LNCaP clone FGC (cell line): ENCODE measurements around the gene ATRIP.

Experiments used
- DNase-seq: peaks from one replicate; pipeline ENCODE4 v3.0.0-alpha.2; 2011; ENCODE audit warnings: low read depth
- H3K4me3 ChIP-seq: 2 replicates; pipeline ENCODE4 v1.5.1; 2011; ENCODE audit warnings: mild to moderate bottlenecking, low read depth, low read length, control low read depth
- CTCF ChIP-seq: IDR thresholded peaks from 2 replicates; pipeline ENCODE4 v1.5.1; 2012; ENCODE audit warnings: mild to moderate bottlenecking; ENCODE audit not compliant: control insufficient read depth, insufficient read depth; ENCODE audit errors: extremely low read depth

Gene ATRIP

DNA sequence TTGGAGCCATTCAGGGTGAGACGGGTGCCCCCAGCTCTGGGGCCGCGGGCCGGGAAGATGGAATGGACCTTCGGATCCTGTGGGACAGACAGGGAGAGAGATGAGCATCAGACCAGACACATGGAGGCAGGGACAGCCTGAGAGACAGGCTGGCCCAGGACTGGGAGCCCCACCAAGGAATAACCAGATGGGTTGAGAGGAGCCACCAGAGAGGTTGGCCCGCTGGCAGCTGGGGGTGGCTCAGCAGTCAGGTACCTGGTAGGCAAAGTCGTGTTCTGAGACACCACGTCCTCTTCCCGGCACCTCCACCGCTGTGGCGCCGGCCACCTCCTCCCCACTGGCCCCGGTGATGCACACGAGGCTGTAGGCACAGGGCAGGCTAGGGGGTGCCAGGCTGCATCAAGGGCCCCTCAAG lies 30.4 kb upstream of the ATRIP start:
- no peak for DNase-seq
- no peak for TF ChIP-seq CTCF

DNA sequence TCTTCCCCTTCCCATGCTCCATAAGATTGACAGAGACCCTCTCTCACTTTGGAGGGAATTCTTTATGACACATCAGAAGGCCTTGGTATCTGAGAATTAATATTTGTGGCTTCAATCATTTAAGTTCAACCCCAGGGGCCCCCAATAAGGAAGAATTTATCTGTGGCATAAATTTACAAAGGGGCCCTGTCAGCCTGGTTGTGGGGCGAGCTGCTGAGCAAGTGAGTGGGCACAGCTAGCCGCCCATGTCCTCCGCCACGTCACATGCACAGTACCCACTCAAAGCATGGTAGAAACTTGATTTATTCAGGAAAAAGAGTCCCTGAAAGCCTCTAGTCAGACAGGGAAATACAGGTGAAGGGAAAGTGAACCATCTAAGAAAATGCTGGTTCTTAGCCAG lies 30.0 kb upstream of the ATRIP start:
- no peak for DNase-seq
- no peak overlapping the region for H3K4me3 ChIP-seq
- no peak for TF ChIP-seq CTCF

More for the DNA sequence above, 30.4 kb upstream of the ATRIP start:
- H3K4me3 ChIP-seq: no peak overlapping the region

DNA sequence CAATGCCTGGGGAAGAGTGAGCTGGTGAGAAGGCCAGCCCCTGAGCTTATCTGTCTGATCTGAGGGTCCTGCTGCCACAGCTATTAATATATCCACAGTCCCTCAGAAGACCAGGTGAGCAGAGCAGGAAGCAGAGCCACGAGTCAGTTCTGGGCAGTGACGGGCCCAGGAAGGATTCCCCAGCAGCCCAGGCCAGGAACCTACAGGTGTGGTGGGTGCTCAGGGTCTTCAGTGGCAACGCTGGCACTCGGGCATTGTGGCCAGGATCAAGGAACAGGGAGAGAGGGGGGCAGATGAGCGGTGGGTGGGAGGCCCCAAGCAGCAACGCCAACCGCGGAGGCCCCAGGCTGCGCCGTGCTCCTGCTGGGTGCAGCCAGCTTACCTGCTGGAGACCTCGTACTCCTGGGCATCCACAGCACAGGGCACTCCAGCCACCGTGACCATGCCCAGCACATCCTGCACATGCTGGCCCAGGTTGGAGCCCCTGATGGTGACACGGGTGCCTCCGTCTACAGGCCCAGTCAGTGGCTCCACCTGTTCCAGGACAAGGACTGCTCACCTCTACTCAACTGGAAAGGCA lies 28.9 kb upstream of the ATRIP start:
- H3K4me3 ChIP-seq: no peak overlapping the region
- DNase-seq: no peak
- no peak for TF ChIP-seq CTCF

GRCh38 chr3:48418140-48418539 lies 28.4 kb upstream of the ATRIP start:
- no peak for TF ChIP-seq CTCF
- no peak overlapping the region for H3K4me3 ChIP-seq
- no peak for DNase-seq

DNA sequence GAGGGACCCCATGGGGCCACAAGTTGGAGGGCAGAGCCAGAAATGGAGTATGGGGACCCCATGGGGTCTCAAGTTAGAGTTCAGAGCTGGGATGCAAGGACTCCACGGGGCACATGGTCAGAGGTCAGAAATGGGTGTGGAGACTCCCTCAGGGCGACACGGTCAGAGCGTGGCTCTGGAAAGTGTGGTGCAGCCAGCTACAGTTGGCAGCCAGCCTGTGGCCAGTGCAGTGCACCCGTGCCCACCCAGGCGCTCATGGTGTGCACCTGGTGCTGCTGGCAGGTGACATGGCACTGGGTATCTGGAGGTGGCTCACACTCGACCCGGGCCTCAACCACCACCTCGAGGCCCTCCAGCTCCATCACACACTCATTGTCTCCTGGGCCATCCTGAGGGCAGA lies 27.9 kb upstream of the ATRIP start:
- no peak for DNase-seq
- no peak for TF ChIP-seq CTCF
- no peak overlapping the region for H3K4me3 ChIP-seq

DNA sequence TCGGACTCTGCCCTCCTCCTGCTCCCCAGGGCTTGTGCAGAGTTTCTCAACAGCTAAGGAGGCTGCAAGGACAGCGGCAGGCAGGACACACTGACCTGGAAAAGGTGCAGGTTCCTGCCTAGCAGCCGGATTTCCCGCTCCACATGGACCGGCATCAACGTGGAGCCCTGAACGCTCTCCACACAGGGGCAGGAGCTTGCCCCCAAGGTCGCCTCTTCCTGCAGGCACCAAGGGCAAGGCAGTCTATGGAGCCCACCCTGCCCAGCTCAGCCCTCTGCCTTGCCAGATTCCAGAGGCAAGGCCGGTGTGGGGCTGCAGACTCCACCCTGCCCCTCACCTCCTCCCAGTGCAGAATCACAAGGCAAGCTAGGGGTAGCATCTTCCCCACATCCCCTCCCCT lies 27.4 kb upstream of the ATRIP start:
- H3K4me3 ChIP-seq: no peak overlapping the region

More for the DNA sequence above, 27.4 kb upstream of the ATRIP start:
- no peak for TF ChIP-seq CTCF
- no peak for DNase-seq
